ENCODE data around the gene SIAH1.

DNA sequence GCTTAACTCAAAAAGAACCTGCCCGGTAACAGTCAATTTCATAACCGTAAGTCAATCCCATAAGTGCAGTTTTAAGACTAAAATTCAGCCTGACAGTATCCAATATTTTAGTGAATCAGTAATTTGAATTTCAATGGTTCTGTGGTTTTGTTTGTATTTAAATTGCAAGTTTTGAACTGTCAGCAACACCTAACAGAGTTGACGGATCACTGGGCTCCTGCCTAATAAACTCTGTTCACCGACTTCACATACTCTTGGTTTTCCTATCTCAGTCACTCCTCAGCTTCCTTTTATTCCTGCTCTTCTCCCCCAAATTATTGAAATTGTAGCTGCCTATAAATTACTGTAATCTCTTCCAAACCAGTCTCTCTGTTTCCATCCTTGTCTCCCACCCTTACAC, 12.5 kb downstream of the SIAH1 start:
- TF ChIP-seq, protein P1, sequence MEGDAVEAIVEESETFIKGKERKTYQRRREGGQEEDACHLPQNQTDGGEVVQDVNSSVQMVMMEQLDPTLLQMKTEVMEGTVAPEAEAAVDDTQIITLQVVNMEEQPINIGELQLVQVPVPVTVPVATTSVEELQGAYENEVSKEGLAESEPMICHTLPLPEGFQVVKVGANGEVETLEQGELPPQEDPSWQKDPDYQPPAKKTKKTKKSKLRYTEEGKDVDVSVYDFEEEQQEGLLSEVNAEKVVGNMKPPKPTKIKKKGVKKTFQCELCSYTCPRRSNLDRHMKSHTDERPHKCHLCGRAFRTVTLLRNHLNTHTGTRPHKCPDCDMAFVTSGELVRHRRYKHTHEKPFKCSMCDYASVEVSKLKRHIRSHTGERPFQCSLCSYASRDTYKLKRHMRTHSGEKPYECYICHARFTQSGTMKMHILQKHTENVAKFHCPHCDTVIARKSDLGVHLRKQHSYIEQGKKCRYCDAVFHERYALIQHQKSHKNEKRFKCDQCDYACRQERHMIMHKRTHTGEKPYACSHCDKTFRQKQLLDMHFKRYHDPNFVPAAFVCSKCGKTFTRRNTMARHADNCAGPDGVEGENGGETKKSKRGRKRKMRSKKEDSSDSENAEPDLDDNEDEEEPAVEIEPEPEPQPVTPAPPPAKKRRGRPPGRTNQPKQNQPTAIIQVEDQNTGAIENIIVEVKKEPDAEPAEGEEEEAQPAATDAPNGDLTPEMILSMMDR (optimal IDR thresholded peaks at IDR 0.05 in 1 of 3, IDR thresholded peaks at IDR 0.05 in 1 of 3, conservative IDR thresholded peaks at IDR 0.05 in 1 of 3; ENCODE audit: extremely low read depth in 1 of 3, insufficient read depth in 2 of 3, low read length in 3 of 3), result no peak
- no peak for TF ChIP-seq EZH2 (IDR thresholded peaks at IDR 0.05; ENCODE audit: low read length)
